Measurements from ENCODE around the gene HECW1.
"Not testable (repeated sequence)": the region's sequence is repeated elsewhere in the genome, so short reads cannot be mapped to it uniquely, and the experiment has no call there.

The HECW1 gene

DNA sequence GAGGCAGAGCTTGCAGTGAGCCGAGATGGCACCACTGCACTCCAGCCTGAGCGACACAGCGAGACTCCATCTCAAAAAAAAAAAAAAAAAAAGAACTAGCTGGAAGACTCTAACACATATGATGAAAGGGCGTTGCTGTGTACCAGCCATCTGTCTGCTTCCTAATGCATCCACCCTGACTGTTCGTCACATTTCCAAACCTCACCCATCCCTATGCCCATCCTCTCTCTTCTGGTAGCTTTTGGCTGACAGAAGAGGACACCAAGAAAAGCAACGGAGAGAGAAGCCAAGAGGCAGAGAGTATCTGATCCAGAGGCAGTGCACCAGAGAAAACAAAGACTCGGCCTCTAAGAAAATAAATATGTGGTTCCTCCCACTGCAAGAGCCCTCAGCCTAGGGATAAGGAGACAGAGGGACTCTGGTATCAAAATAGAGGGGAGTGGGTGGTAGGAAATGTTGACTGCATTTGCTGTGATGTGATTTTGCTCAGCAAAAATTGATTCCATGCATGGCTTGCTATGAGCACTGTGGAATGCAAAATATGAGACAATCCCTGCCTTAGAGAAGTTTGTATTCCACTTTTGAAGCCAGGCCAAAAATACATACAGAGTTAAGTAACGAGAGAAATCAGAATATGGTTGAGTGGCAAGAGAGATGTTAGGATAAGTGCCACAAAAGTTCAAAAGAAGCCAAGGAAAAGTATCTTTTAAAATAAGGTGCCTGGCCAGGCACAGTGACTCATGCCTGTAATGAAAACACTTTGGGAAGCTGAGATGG lies 369.6 kb downstream of the HECW1 start:
- DNase-seq, result peak; percentile 77

DNA sequence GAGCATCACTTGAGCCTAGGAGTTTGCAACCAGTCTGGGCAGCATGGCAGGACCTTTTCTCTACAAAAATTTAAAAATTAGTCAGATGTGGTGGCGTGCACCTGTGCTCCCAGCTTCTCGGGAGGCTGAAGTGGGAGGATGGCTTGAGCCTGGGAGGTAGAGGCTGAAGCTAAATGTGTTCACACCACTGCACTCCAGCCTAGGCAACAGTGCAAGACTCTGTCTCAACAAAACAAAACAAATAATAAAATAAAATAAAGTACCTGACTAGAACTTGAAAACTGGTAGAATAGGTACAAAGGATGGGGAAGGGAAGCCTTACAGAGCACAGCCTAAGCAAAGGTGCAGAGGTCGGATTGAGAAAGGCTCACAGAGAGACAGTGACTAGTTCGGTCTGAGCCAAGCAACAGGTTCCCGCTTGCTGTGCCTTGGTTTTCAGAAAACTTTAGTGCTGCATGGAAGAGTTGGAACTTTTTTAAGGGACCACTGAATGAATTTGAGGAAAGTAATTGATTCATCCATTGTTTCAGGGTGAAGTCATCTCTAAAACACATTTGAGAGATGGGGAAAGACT lies 370.3 kb downstream of the HECW1 start:
- DNase-seq, result no peak

DNA sequence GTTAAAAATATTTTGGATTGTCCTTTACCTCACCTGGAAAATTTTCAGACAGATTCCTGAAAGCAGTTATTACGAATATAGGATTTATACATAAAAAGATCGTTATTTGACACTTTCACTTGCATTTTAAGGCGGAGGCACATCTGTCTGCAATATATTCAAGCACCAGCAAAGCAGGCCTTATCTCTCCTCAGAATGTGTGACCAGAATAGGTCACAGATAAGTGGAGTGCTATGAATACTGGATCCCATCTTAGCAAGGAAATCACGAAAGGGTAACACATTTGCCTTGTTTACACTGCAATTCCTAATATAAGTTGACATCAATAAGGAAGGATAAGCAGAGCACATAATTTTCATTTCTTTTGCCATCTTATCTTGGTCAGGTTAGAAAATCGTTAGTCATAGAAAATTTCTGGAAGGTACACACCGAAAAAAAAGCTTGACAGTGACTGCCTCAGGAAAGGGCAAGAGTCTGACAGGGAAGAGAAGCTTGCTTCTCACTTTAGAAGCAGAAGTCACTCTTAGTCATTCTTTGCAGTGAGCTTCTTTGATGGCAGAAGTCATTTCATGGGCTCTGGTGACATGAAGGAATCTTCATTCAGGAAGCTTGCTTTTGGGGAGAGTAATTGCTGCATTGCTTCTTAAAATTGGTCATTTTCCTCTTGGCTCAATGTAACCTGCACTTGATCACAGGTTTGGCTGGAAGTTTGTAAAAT lies 372.4 kb downstream of the HECW1 start:
- DNase-seq, result no peak

DNA sequence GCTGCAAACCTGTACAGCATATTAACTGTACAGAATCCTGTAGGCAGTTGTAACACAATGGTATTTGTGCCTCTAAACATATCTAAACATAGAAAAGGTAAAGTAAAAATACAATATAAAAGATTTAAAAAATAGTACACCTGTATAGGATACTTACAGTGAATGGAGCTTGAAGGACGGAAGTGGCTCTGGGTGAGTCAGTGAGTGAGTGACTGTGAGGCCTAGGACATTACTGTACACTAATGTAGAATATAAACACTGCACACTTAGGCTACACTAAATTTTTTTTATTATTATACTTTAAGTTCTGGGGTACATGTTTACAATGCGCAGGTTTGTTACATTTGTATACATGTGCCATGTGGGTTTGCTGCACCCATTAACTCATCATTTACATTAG lies 373.1 kb downstream of the HECW1 start:
- DNase-seq, result no peak

DNA sequence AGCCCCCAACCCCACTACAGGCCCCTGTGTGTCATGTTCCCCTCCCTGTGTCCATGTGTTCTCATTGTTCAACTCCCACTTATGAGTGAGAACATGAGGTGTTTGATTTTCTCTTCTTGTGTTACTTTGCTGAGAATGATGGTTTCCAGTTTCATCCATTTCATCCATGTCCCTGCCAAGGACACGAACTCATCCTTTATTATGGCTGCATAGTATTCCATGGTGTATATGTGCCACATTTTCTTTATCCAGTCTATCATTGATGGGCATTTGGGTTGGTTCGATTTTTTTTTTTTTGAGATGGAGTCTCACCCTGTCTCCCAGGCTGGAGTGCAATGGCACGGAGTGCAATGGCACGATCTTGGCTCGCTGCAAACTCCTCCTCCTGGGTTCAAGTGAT lies 373.6 kb downstream of the HECW1 start:
- DNase-seq, result not testable (repeated sequence)

DNA sequence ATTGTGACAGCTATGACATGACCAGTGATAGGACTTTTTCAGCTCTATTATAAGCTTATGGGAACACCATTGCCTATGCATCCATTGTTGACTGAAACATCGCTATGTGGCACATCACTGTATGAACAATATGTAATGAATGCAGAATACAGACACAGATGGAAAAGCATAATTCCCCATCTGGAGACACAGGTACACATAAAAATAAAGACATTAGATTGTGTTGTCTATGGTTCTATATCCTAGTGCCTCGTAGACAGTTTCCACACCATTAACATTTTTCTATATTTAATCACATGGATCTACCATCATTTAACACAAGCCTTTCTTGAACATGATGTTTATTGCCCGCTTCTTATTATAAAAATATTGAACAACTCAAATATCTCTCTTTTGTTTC lies 374.2 kb downstream of the HECW1 start:
- DNase-seq, result no peak

DNA sequence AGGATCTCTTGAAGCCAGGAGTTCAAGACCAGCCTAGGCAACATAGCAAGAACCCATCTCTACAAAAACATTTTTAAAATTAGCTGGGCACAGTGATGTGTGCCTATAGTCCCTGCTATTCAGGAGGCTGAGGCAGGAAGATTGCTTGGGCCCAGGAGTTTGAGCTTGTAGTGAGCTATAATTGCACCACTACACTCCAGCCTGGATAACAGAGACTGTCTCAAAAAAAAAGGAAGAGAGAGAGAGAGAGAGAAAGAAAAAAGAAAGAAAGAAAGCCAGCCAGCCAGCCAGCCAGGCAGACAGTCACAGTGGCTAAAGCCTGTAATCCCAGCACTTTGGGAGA lies 375.3 kb downstream of the HECW1 start:
- DNase-seq, result no peak

DNA sequence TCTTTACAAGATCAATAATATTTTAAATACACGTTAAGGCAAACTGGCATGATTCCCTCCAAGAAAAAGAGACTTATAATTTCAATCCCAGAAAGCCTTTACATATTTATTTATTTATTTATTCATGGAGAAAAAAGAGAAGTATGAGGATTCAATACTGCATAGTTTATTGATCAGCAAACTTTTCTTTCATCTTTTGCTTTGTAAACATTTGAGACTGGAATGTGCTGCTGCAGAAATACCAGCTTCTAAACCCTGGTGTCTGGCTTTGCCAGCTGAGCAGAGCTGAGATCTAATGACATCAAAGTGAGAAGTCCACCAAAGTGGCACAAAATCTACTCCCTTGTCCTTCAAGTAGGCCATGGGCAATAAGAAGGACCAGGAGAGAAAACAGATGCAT lies 376.8 kb downstream of the HECW1 start:
- DNase-seq, result no peak

DNA sequence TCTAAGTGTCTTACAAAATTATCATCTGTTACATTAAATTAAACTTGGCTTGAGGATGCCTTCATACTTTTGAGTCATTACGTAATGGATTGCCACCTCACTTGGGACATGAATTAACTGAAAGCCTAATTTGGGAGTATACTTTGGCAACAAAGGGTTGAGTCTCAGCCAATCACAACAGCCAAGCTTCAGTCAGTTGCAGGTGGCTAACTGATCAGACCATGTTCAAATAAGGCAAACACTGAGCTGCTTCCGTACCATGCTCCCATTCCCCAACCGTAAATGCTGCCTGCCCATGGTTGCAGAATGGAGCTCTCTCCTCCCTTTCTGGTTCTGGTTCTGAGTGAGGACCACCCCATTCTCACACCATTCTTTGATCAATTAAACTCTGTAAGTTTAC lies 377.6 kb downstream of the HECW1 start:
- DNase-seq, result no peak

DNA sequence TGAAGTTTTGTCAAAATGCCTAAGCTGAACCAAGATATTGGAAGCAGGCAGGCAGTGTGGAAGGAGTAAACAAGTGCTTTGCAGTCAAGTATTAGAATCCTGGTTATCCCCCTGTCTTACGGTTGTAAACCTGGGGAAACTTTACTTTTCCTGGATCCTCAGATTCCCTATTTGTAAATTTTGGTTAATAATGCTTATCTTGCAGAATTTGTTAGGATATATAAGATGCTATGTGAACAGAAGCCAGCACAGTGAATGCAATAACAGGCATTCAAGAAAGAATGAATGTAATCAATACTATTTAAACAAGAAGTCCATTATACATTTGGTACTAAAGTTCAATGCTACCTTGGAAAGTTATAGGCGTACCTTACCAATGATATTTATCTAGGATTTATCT lies 378.7 kb downstream of the HECW1 start:
- DNase-seq, result no peak

DNA sequence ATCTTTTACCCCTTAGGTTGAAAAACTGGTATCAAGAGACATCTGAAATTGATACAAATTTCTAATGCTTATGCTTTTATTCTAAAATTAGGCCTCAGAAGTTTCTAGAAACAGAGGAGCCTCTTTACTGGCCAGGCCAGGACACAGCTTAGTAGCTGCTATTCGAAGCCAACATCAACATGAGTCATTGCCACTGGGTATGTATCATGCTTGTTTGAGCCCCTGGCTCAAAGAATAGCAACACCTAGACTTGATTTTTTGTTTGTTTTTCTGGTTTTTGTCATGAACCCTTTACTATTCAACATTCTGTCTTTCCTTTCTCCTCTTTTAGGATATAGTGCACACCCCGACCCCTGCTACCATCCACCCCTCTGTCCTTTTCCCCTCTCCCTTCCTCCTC lies 379.5 kb downstream of the HECW1 start:
- peak; percentile 63 for DNase-seq

DNA sequence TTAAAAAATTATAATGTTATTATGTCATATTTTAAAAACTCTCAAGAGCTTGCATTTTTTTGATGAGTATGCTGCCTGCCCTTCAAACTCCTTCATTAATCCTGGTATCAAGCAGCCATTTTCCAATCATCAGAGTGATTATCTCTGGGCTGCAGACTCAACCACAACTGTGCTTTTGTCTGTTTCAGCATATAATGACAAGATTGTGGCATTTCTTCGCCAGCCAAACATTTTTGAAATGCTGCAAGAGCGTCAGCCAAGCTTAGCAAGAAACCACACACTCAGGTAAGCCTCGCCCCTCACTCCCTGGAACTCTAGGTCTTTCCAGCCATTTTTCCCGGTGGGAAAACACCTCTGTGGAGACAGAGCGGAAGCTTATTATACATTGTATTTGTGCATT lies 380.4 kb downstream of the HECW1 start:
- no peak for DNase-seq

DNA sequence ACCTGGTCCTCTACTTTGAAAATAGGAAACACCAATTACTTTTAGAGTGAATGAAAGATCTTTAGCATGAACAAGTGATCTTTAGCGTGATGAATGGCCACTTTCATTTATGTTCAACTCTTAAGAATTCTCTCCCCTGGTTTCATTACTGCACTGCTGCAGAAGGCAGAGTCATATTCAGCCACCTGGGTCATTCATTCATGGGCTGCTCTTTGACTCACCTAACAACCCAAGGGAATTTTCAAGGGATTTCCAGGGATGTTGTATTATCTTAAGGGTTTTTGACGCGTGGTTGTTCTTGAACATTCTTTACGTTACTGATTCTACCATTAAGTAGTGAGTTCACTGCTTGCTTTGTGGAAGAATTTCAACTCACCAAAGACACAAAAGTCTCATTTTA lies 383.1 kb downstream of the HECW1 start:
- no peak for DNase-seq

DNA sequence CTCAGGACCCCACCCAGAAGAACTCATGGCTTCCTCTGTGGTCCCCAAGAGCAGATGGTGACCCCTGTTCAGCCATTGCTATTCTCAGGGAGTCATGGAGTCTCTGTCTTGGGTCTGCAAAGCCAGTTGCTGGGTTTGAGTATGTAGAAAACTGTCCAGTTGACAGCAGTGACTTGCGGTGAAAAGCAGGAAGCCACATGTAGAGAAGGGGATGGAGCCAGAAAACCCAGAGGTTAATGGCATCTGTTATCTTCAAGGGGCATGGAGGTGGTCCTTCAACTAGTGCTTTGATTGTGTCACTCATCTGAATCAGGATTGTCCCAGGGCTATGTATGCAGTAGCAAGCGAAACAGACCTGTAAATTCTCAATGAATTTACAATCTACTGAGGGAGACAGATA lies 384.1 kb downstream of the HECW1 start:
- DNase-seq, result no peak

DNA sequence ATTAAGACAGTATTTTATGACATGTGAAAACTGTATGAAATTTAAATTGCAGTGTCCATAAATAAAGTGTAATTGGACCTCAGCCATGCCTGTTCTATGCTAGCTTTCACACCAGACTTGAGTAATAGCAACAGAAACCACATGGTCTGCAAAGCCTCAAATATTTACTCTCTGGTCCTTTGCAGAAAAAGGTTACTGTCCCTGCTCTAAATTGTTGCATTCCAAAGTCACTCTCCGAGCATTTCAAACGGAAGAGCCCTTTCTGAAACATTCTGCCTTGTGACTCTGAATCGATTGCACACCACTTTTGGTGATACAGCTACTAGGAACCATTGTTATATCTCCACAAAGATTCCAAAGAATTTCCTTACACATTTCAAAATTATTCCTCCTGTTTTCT lies 389.4 kb downstream of the HECW1 start:
- no peak for DNase-seq

DNA sequence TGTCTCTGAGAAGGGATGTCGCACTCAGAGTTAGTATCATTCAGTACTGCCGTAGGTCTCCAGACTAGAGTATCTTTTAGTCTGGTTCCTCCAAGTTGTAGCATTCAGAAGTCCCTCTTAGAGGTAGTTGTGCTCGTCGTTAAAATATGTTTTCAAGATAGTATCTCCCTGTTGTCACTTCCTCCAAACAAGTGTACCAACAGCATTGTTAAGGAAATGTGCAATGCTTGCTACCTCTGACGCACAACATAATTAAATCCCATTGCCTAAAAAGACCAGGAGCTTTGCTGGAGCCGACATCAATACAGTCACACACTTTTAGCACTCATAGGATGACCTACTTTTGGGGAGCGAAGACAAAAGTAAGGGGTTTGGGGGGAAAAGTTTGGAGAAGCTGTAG lies 390.5 kb downstream of the HECW1 start:
- DNase-seq, result no peak

DNA sequence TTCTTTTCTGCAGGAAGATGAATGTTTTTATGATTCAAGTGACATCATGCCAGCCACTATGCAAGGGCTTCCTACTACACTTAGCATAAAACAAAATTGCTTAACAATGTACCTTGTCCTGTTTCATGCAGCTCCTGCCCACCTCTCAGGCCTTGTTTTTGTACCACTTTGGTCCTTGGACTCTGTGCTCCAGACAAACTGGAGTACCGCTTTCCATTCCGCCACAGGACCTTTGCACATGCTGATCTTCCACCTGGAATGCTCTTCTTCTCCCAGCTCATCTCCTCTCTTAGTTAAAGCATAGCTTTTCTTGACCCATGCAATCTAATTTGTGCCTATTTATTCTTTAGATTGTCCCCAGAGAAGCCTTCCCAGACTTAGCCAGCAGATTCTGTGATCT lies 393.0 kb downstream of the HECW1 start:
- no peak for DNase-seq

DNA sequence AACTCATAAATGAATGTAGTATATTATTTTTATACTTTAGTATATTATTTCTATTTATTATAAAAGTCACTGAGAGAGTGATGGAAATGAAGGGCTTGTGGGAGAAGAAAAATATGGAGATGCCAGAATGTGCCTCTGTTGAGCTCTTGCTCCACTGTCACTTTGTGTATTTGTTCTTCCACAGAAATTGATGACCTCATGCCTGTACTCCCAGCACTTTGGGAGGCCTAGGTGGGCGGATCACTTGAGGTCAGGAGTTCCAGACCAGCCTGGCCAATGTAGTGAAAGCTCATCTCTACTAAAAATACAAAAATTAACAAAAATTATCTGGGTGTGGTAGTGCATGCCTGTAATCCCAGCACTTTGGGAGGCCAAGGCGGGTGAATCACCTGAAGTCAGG lies 394.0 kb downstream of the HECW1 start:
- DNase-seq, result no peak

DNA sequence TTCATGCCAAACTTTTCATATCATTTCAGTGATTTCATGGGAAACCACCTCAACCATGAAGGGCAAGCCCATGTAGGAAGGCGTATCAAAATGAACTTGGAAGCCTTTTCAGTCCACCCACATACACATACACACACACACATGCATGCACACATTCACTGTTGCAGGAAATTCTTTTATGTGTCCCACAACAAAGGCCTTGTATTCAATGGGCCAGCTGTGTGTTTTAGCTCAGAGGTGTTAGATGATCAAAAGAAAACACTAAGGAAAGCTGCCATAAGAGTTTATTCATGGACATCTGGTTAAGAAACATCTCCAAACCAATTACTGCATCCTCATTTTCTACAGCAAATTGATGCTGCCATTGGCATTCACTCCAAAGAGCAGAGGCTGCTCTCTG lies 396.0 kb downstream of the HECW1 start:
- DNase-seq, result no peak

DNA sequence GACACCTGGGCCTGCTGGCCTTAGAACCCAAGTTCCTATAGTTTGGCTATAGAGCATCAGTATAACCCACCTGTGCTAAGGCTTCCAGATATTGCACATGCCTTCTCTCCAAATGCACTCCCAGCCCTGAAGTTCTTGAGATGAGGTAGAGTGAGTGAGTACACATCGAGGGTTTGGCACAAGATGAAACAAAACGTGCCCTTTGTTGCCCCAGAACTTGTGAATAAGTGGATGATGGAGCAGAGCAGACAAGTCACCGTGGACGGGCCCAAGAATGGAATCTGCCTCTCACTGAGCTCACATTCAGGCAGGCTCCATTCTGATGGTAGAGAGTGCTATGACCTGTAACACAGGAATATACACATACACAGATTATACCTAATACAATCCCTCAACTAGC lies 397.5 kb downstream of the HECW1 start:
- no peak for DNase-seq

DNA sequence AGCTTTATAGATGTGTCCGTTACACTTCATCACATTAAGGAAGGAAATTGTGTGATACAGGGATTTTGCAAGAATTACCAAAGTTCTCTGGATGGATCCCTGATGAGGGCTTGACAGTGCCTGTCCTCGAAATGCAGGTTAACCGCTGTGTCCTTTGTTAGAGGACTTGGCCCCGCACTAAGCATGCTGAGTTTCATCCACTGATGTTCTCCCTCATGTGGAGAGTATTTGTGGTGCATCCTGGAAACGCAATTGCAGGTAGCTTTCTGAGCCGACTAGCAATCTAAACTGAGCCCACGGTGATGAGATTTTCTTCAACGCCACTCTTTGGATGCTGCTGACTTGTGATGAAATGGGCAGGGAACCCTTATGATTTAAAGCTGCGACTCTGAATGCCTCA lies 398.6 kb downstream of the HECW1 start:
- no peak for DNase-seq

DNA sequence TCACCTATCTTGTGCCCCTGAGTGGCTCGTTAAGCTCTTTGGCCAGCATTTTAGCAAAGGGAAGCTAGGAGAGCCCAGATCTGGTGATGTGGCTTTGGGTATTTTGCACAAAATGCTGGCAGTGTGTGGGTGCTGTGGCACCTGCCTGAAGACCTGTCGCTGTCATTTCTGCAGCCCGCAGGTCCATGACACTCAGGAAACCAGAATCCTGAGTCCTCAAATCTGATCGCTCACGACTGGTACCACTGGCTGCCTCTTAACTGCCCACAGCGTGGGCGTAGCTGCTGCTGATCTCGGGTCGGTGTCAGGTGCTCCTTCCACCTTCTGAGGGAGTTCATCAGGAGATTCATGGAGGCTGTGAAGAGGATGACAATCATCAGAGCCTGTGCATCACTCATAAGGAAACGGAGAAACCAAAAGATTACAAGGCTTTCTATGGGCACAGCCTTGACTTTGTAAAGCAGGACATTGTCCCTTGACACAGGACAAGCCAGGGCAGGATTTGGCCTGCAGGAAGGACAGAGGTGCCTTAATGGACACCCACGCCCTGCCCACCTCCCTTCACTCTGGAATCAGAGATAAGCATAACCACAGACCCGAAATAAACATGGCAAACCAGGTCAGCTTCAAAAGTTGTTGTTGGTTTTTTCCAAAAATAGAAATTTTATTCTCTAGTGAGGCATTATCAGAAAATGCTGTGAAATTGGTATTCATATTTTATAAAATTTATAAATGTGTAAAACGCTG lies 399.5 kb downstream of the HECW1 start:
- no peak for DNase-seq

DNA sequence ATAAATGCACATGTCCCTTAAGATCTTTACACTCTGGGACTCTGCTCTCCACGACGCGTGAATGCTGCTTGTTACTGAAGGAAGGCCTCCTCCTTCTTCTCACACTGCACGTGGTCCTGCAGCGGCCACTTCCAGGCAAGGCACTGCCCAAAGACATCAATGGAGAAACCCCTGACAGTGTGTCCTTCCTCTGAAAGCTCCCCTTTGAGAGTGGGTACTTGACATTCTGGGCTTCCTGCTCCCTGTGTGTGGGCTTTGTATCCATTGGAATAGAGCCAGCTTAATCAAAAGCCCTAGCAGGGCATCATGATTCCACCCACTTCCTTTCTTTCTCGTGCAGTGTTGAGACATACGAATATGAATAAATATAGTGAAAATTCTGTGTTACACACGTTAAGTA lies 400.8 kb downstream of the HECW1 start:
- no peak for DNase-seq

Measured in NCI-H226 (cell line).